Heart left ventricle (tissue), 16 donors: ENCODE data around the gene PRKAG3. TPM values are rescaled to one million over a fixed set of nuclear protein-coding genes. Genes with fewer than 3 reads are reported as not detected.

Experiments
- ATAC-seq, 4 donors: fragments of 200-7000 bp; cut with Tn5 transposase; one replicate each; pipeline ENCODE4 v1.9.1; 2020 to 2022; ENCODE audit warnings: moderate library complexity in 4 of 4, mild to moderate bottlenecking in 3 of 4, moderate number of reproducible peaks in 1 of 4
- DNase-seq, 5 donors: peaks; one replicate each; pipeline ENCODE4 v3.0.0-alpha.2; 2020
- H3K27ac ChIP-seq, 12 donors: fragments of 200-600 bp; sonication (generic) in 4 of 12; one replicate each; pipeline versions ENCODE4 v1.5.0 to v1.8.0; 2016 to 2022; ENCODE audit warnings: mild to moderate bottlenecking in 2 of 12
- H3K27me3 ChIP-seq, 9 donors: fragments of 200-600 bp; sonication (generic) in 2 of 9; one replicate each; pipeline versions ENCODE4 v1.5.1 to v1.8.0; 2016 to 2022; ENCODE audit warnings: mild to moderate bottlenecking in 3 of 9
- H3K36me3 ChIP-seq, 9 donors: fragments of 200-600 bp; sonication (generic) in 2 of 9; one replicate each; pipeline versions ENCODE4 v1.5.0 to v1.8.0; 2018 to 2022; ENCODE audit warnings: mild to moderate bottlenecking in 2 of 9
- H3K4me1 ChIP-seq, 12 donors: fragments of 200-600 bp; sonication (generic) in 4 of 12; one replicate each; pipeline versions ENCODE4 v1.5.0 to v1.8.0; 2016 to 2022; ENCODE audit warnings: mild to moderate bottlenecking in 3 of 12
- H3K4me3 ChIP-seq, 12 donors: fragments of 200-600 bp; sonication (generic) in 4 of 12; one replicate each; pipeline versions ENCODE4 v1.5.0 to v1.8.0; 2017 to 2022; ENCODE audit warnings: mild to moderate bottlenecking in 9 of 12, moderate library complexity in 4 of 12
- H3K9me3 ChIP-seq, 12 donors: fragments of 200-600 bp; sonication (generic) in 4 of 12; one replicate each; pipeline versions ENCODE4 v1.5.0 to v1.8.0; 2016 to 2022; ENCODE audit warnings: mild to moderate bottlenecking in 1 of 12
- POLR2A ChIP-seq, 2 donors: fragments of 450-650 bp; IDR thresholded peaks; one replicate each; pipeline ENCODE4 v1.6.1; 2017; ENCODE audit warnings: antibody characterized with exemption in 2 of 2, mild to moderate bottlenecking in 2 of 2, moderate library complexity in 2 of 2
- WGBS, 4 donors: extraction: QIAGEN DNeasy Blood & Tissue Kit in 2 of 4; methylation state at CpG; one replicate each; pipeline versions ENCODE4 v1.1.5 to v1.1.7; 2013 to 2018; 5-methylcytosine and 5-hydroxymethylcytosine counted together
- intact Hi-C, 10 donors: fragments of 100-400 bp; cut with DNase I; formaldehyde crosslinking; loops; one replicate each; pipeline versions ENCODE4 v1.11.1 to v1.14.2; 2022
- polyA plus RNA-seq, 2 donors: library from polyadenylated mRNA; stranded (reverse); fragments of 200-250 nt; gene quantifications; one replicate each; pipeline ENCODE4 v1.2.3, GENCODE V29; 2013
- total RNA-seq, 9 donors: library from RNA; depleted of rRNA in 2 of 9; stranded (reverse); fragments of >200 nt in 2 of 9; fragmentation: NEBNext Ultra II Directional in 3 of 9; extraction: Animal tissue kit (Norgen Biotek cat#: 25700) in 3 of 9; gene quantifications; one replicate each; pipeline versions ENCODE4 v1.1.0 to v1.2.4, GENCODE V29; 2016 to 2023
- TF ChIP-seq, protein P1 (sequence below), 12 donors: fragments of 200-600 bp; sonication (generic) in 4 of 12; IDR thresholded peaks; one replicate each; pipeline versions ENCODE4 v1.5.0 to v1.8.0; 2018 to 2022; ENCODE audit warnings: antibody characterized with exemption in 12 of 12, mild to moderate bottlenecking in 5 of 12
- donor health status: ischemic (EF 13 %, LVEDD 7.1; RV severe dilation, severe dysfunction).
- donor health status: healthy with polysubstance abuse.
- donor health status: DM: no; HTN: yes; CAD: no.
- donor health status: DM: no; HTN: no; CAD: no.
- donor health status: ischemic (EF 25% LVEDD 6.9; RV normal size, moderate dysfunction).
- donor health status: ischemic (EF 25% LVEDD 5.7; RV mildly dilated, moderate dysfunction).
- donor health status: healthy.
- donor health status: DM: yes; HTN: yes; CAD: no.
- donor health status: ischemic (EF 35%, LVEDD 5.7; RV mildly dilated, moderate dysfunction).
- donor health status: nonischemic (EF 11% LVEDD 7.7; RV severe dilation, severe dysfunction).
- donor health status: DM: yes; HTN: yes; CAD: no.
- donor health status: PGD.
- donor health status: ischemic (EF 29% LVEDD 5.4; RV normal size, mild dysfunction).
- donor health status: nonischemic (EF 23%, LVEDD 6.1; RV moderate dilation, normal function).

PRKAG3 gene
- total and polyA plus RNA-seq, 11 donors, result 0.06 TPM; not detected in 10

DNA sequence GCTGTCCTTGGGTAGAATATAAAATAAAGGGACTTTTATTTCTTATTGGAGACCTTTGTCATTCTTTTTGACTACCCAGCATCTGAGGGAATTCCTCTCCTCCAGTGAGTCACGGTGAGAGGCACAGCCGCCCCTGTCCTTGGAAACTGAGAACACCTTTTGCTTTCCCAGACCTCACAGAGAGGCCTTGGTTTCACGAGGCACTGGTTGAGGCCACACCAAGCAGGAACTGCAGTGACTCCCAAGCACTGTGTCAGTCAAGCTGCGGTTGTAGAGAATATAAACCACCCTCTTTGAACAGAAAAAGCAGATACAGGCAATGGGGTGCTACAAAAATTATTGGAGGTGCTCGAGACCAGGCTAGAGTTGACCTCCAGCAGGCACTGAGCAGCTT, 16.4 kb downstream of the PRKAG3 start:
- no peaks in the 10 kb centered on the region for H3K4me1 ChIP-seq
- peaks cover 0 to 75% (median 38%) of the 10 kb centered on the region in 9 donors for H3K36me3 ChIP-seq
- intact Hi-C loops, result no loop called here
- TF ChIP-seq POLR2A (IDR thresholded peaks at IDR 0.05), result no peak
- TF ChIP-seq, protein P1, sequence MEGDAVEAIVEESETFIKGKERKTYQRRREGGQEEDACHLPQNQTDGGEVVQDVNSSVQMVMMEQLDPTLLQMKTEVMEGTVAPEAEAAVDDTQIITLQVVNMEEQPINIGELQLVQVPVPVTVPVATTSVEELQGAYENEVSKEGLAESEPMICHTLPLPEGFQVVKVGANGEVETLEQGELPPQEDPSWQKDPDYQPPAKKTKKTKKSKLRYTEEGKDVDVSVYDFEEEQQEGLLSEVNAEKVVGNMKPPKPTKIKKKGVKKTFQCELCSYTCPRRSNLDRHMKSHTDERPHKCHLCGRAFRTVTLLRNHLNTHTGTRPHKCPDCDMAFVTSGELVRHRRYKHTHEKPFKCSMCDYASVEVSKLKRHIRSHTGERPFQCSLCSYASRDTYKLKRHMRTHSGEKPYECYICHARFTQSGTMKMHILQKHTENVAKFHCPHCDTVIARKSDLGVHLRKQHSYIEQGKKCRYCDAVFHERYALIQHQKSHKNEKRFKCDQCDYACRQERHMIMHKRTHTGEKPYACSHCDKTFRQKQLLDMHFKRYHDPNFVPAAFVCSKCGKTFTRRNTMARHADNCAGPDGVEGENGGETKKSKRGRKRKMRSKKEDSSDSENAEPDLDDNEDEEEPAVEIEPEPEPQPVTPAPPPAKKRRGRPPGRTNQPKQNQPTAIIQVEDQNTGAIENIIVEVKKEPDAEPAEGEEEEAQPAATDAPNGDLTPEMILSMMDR (IDR thresholded peaks at IDR 0.05), result no peak
- DNase-seq, result no peak
- ATAC-seq, result no peak
- WGBS, 4 donors, result 80 to 98% (median 89%) methylated on average over 5 of the region's 5 CpGs
- H3K27ac ChIP-seq, result no peak overlapping the region
- H3K9me3 ChIP-seq, result no peaks in the 10 kb centered on the region
- H3K27me3 ChIP-seq, result no peaks in the 10 kb centered on the region
- H3K4me3 ChIP-seq, result no peak overlapping the region

GRCh38 chr2:218814540-218815243, 16.9 kb downstream of the PRKAG3 start:
- TF ChIP-seq POLR2A (IDR thresholded peaks at IDR 0.05), result no peak
- TF ChIP-seq, protein P1 (IDR thresholded peaks at IDR 0.05), result no peak
- Histone ChIP-seq H3K27me3 (no peaks in the 10 kb centered on the region), H3K4me1 (no peaks in the 10 kb centered on the region), H3K4me3 (no peak overlapping the region), H3K9me3 (no peaks in the 10 kb centered on the region), H3K36me3 (peaks cover 0 to 71% (median 38%) of the 10 kb centered on the region in 9 donors), H3K27ac (no peak overlapping the region)
- intact Hi-C loops, result no loop called here
- peak in 1 of 4 donors; percentile 7 for ATAC-seq
- WGBS, 4 donors, result 90 to 94% (median 93%) methylated on average over 13 of the region's 13 CpGs
- DNase-seq, result no peak

GRCh38 chr2:218813771-218814460, 17.7 kb downstream of the PRKAG3 start:
- TF ChIP-seq, protein P1 (IDR thresholded peaks at IDR 0.05), result no peak
- no peak for TF ChIP-seq POLR2A (IDR thresholded peaks at IDR 0.05)
- H3K4me3 ChIP-seq, result no peak overlapping the region
- no peak for DNase-seq
- peaks cover 0 to 64% (median 38%) of the 10 kb centered on the region in 9 donors for H3K36me3 ChIP-seq
- no peak for ATAC-seq
- H3K27me3 ChIP-seq, result no peaks in the 10 kb centered on the region
- WGBS, 4 donors, result 84 to 92% (median 88%) methylated on average over 10 to 11 of the region's 11 CpGs
- H3K27ac ChIP-seq, result no peak overlapping the region
- H3K4me1 ChIP-seq, result no peaks in the 10 kb centered on the region
- intact Hi-C loops, result no loop called here
- no peaks in the 10 kb centered on the region for H3K9me3 ChIP-seq

- no peaks in the 10 kb centered on the region for H3K27me3 ChIP-seq
- no peak for ATAC-seq
- H3K4me1 ChIP-seq, result no peaks in the 10 kb centered on the region
- no peak for TF ChIP-seq POLR2A (IDR thresholded peaks at IDR 0.05)
- TF ChIP-seq, protein P1 (IDR thresholded peaks at IDR 0.05), result no peak
- WGBS, 4 donors, result 90 to 98% (median 94%) methylated on average over 5 of the region's 5 CpGs
- H3K36me3 ChIP-seq, result peaks cover 0 to 54% (median 35%) of the 10 kb centered on the region in 9 donors
- no peak for DNase-seq
- no peak overlapping the region for H3K27ac ChIP-seq
- H3K9me3 ChIP-seq, result no peaks in the 10 kb centered on the region
- H3K4me3 ChIP-seq, result no peak overlapping the region
- intact Hi-C loops, result no loop called here
Observed at GRCh38 chr2:218812861-218813260, 18.7 kb downstream of the PRKAG3 start.
